HEK293T (cell line): ENCODE results near the gene IFNK.

Experiments used
- CTCF ChIA-PET: fragments of 350-600 bp; formaldehyde crosslinking; extraction: SDS; loops from one replicate; lab custom pipeline; 2021; ENCODE audit warnings: antibody characterized with exemption, inconsistent platforms; lab: Yijun Ruan, JAX
- POLR2A ChIA-PET: fragments of 350-600 bp; formaldehyde crosslinking; extraction: SDS; loops from one replicate; lab custom pipeline; 2020; ENCODE audit warnings: antibody characterized with exemption, inconsistent platforms; lab: Yijun Ruan, JAX
- DNase-seq: peaks from one replicate; pipeline ENCODE4 v3.0.0; 2012; ENCODE audit warnings: mixed read lengths; ENCODE audit errors: extremely low spot score
- ARNT ChIP-seq: fragments of 450-650 bp; IDR thresholded peaks from 2 replicates; pipeline ENCODE4 v1.6.1; 2017; ENCODE audit warnings: mild to moderate bottlenecking
- BHLHE40 ChIP-seq: fragments of 450-650 bp; IDR thresholded peaks from 2 replicates; pipeline ENCODE4 v1.6.1; 2016; ENCODE audit warnings: mild to moderate bottlenecking, moderate library complexity, borderline replicate concordance
- CTBP1 ChIP-seq: fragments of 450-650 bp; IDR thresholded peaks from 2 replicates; pipeline ENCODE4 v1.6.1; 2016; ENCODE audit warnings: borderline replicate concordance
- ELF4 ChIP-seq: fragments of 450-650 bp; IDR thresholded peaks from 2 replicates; pipeline ENCODE4 v1.6.1; 2017; ENCODE audit warnings: antibody characterized with exemption
- FOXA1 ChIP-seq: fragments of 450-650 bp; IDR thresholded peaks from 2 replicates; pipeline ENCODE4 v1.6.1; 2016; ENCODE audit warnings: mild to moderate bottlenecking
- FOXK2 ChIP-seq: fragments of 450-650 bp; IDR thresholded peaks from 2 replicates; pipeline ENCODE4 v1.6.1; 2016; ENCODE audit warnings: mild to moderate bottlenecking
- FOXM1 ChIP-seq: fragments of 450-650 bp; IDR thresholded peaks from 2 replicates; pipeline ENCODE4 v1.6.1; 2017; ENCODE audit warnings: mild to moderate bottlenecking, borderline replicate concordance
- HDGF ChIP-seq: fragments of 450-650 bp; IDR thresholded peaks from 2 replicates; pipeline ENCODE4 v1.6.1; 2017; ENCODE audit warnings: antibody characterized with exemption, borderline replicate concordance
- L3MBTL2 ChIP-seq: fragments of 450-650 bp; conservative IDR thresholded peaks from 2 replicates; pipeline ENCODE4 v1.6.1; 2016; ENCODE audit warnings: mild to moderate bottlenecking
- LEF1 ChIP-seq: fragments of 450-650 bp; IDR thresholded peaks from 2 replicates; pipeline ENCODE4 v1.6.1; 2017; ENCODE audit warnings: mild to moderate bottlenecking, borderline replicate concordance
- NFRKB ChIP-seq: fragments of 450-650 bp; IDR thresholded peaks from 2 replicates; pipeline ENCODE4 v1.6.1; 2016; ENCODE audit warnings: mild to moderate bottlenecking, moderate library complexity
- PKNOX1 ChIP-seq: fragments of 450-650 bp; IDR thresholded peaks from 2 replicates; pipeline ENCODE4 v1.6.1; 2016
- SP1 ChIP-seq: fragments of 450-650 bp; IDR thresholded peaks from 2 replicates; pipeline ENCODE4 v1.6.1; 2017
- SUZ12 ChIP-seq: fragments of 450-650 bp; IDR thresholded peaks from 2 replicates; pipeline ENCODE4 v1.6.1; 2016; ENCODE audit warnings: mild to moderate bottlenecking
- TARDBP ChIP-seq: fragments of 450-650 bp; IDR thresholded peaks from 2 replicates; pipeline ENCODE4 v1.6.1; 2016
- ZNF384 ChIP-seq: fragments of 450-650 bp; IDR thresholded peaks from 2 replicates; pipeline ENCODE4 v1.6.1; 2016

The IFNK gene

DNA sequence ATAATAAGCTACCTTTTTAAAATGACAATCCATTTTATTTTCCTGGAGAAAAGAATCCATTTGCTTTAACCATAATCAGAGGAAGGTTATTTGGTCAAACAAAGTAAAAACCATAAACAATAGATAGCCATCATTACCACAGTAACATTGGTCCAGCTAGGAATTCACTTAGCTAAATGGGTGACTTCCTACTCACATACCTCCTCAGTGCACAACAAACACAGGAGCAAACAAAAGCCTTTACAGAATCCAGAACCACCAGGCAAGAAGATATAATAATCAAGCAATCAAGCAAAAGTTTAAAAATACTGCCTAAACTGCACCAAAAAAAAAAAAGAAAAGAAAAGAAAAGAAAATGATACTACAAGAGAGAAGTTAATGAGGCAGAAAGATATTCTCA is 949 bp upstream of the IFNK start:
- DNase-seq, result no peak
- no peak for TF ChIP-seq HDGF
- TF ChIP-seq FOXA1, result no peak
- TF ChIP-seq ARNT, result no peak
- no peak for TF ChIP-seq BHLHE40
- CTCF ChIA-PET, result no interaction called here
- POLR2A ChIA-PET, result no interaction called here

GRCh38 chr9:27527702-27528075 is 3.6 kb downstream of the IFNK start:
- ChIA-PET POLR2A (interaction anchor here (0.6 kb wide), 1 partner anchor 186 kb away, joined by 3 read pairs; no protein-coding TSS in a partner anchor), CTCF (interaction anchor here (0.6 to 1.3 kb wide), 3 partner anchors 104 to 216 kb away, joined by 3 to 6 read pairs (median 4); no protein-coding TSS in a partner anchor)
- TF ChIP-seq HDGF, result no peak
- no peak for TF ChIP-seq FOXM1
- TF ChIP-seq ELF4, result no peak
- TF ChIP-seq SUZ12, result no peak
- no peak for TF ChIP-seq LEF1
- TF ChIP-seq CTBP1, result no peak
- no peak for TF ChIP-seq TARDBP
- no peak for TF ChIP-seq NFRKB
- no peak for TF ChIP-seq ARNT
- TF ChIP-seq L3MBTL2, result no peak
- no peak for TF ChIP-seq FOXK2
- TF ChIP-seq BHLHE40, result no peak
- TF ChIP-seq SP1, result no peak
- TF ChIP-seq FOXA1, result no peak
- no peak for TF ChIP-seq ZNF384
- TF ChIP-seq PKNOX1, result no peak
- DNase-seq, result no peak

GRCh38 chr9:27528076-27528885 is 4.2 kb downstream of the IFNK start:
- TF ChIP-seq PKNOX1 (no peak), LEF1 (no peak), ZNF384 (no peak), FOXM1 (no peak), ARNT (no peak), L3MBTL2 (no peak), SUZ12 (no peak), BHLHE40 (no peak), SP1 (no peak), ELF4 (no peak), HDGF (no peak), NFRKB (no peak), FOXK2 (no peak), FOXA1 (no peak), CTBP1 (no peak), TARDBP (no peak)
- ChIA-PET POLR2A (interaction anchor here (0.6 kb wide), 1 partner anchor 186 kb away, joined by 3 read pairs; no protein-coding TSS in a partner anchor), CTCF (interaction anchor here (1.3 kb wide), 1 partner anchor 195 kb away, joined by 4 read pairs; no protein-coding TSS in a partner anchor)
- DNase-seq, result peak; percentile 64

DNA sequence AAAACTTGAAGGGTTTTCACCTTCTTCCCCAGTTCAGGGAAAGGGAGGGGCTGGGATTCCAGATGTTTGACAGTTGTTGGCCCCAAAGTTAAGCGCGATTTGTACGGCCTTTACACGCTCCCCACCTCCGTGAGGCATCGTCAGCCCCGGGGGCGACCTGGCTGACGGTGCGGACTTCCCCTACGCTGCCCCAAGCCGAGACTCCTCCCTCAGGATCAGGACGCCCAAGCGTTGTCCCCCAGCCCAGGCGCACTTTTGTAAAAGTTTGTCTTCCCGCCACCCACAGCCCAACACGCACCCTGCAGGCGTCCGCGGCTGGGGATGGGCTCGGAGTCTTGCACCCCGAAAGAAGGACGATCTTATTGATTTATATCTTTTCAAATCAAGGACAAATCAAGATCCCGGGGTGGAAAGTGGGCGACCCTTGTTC is 4.8 kb downstream of the IFNK start:
- ChIA-PET POLR2A (no interaction called here), CTCF (interaction anchor here (1.5 kb wide), 1 partner anchor 196 kb away, joined by 4 read pairs; no protein-coding TSS in a partner anchor)
- DNase-seq, result peak; percentile 50
- TF ChIP-seq FOXM1, result no peak
- TF ChIP-seq L3MBTL2, result peak; percentile 51; the same call in 1 of the 2 replicates

- ChIA-PET CTCF (interaction anchor here (0.6 to 1.5 kb wide), 3 partner anchors 46 to 196 kb away, joined by 3 to 4 read pairs (median 3); no protein-coding TSS in a partner anchor), POLR2A (interaction anchor here (0.7 kb wide), 1 partner anchor 8 kb away, joined by 3 read pairs; no protein-coding TSS in a partner anchor)
- TF ChIP-seq NFRKB (no peak), PKNOX1 (peak; percentile 21; the same call in 1 of the 2 replicates), L3MBTL2 (peak; percentile 44; the same call in 1 of the 2 replicates), CTBP1 (no peak), HDGF (no peak)
- DNase-seq, result peak; percentile 83
Observed at GRCh38 chr9:27529316-27530278, 5.5 kb downstream of the IFNK start, which contains the start of gene MOB3B. Gene MOB3B (minus strand): TSS chr9:27529814. CDS start chr9:27455550, 74,264 bp downstream.
